Measurements from ENCODE around the gene SLC27A6. TPM values are rescaled to one million over a fixed set of nuclear protein-coding genes. Genes with fewer than 3 reads are reported as not detected.

SLC27A6 gene
- total and polyA plus RNA-seq, 2 donors from 2014 or later, result not detected

- intact Hi-C loops (cut with DNase I), result no loop called here
- no peak overlapping the region for H3K27ac ChIP-seq (ENCODE audit: low read depth in 2 of 2, low read length in 2 of 2)
- no peak overlapping the region for H3K4me3 ChIP-seq (ENCODE audit: low read length in 3 of 3)
- no peaks in the 10 kb centered on the region for H3K27me3 ChIP-seq (ENCODE audit: control insufficient read depth, insufficient read depth, low read length)
- no peaks in the 10 kb centered on the region for H3K4me1 ChIP-seq (ENCODE audit: control insufficient read depth in 2 of 3, insufficient read depth in 2 of 3, low read depth in 1 of 3, low read length in 3 of 3)
- no peak for FAIRE-seq
- peak in 1 of 5 donors; percentile 73 for DNase-seq
- H3K9ac ChIP-seq (ENCODE audit: low read length in 3 of 3), result no peak overlapping the region
- no peaks in the 10 kb centered on the region for H3K36me3 ChIP-seq (ENCODE audit: control insufficient read depth in 2 of 3, insufficient read depth in 3 of 3, low read length in 3 of 3)
- H3K9me3 ChIP-seq (ENCODE audit: control insufficient read depth in 2 of 3, insufficient read depth in 1 of 3, low read length in 3 of 3), result no peaks in the 10 kb centered on the region
- no peak for TF ChIP-seq CTCF (IDR thresholded peaks at IDR 0.05; ENCODE audit: borderline replicate concordance, extremely low read depth, insufficient read depth)
Observed at GRCh38 chr5:129049126-129049799, 84.0 kb downstream of the SLC27A6 start.

- Histone ChIP-seq H3K27me3 (ENCODE audit: control insufficient read depth, insufficient read depth, low read length) (no peaks in the 10 kb centered on the region), H3K4me3 (ENCODE audit: low read length in 3 of 3) (no peak overlapping the region), H3K9ac (ENCODE audit: low read length in 3 of 3) (no peak overlapping the region), H3K36me3 (ENCODE audit: control insufficient read depth in 2 of 3, insufficient read depth in 3 of 3, low read length in 3 of 3) (no peaks in the 10 kb centered on the region), H3K27ac (ENCODE audit: low read depth in 2 of 2, low read length in 2 of 2) (no peak overlapping the region), H3K4me1 (ENCODE audit: control insufficient read depth in 2 of 3, insufficient read depth in 2 of 3, low read depth in 1 of 3, low read length in 3 of 3) (no peaks in the 10 kb centered on the region), H3K9me3 (ENCODE audit: control insufficient read depth in 2 of 3, insufficient read depth in 1 of 3, low read length in 3 of 3) (no peaks in the 10 kb centered on the region)
- no peak for TF ChIP-seq CTCF (IDR thresholded peaks at IDR 0.05; ENCODE audit: borderline replicate concordance, extremely low read depth, insufficient read depth)
- FAIRE-seq, result no peak
- no peak for DNase-seq
- intact Hi-C loops (cut with DNase I), result no loop called here
Observed at GRCh38 chr5:129051283-129051682, 86.0 kb downstream of the SLC27A6 start.

GRCh38 chr5:129053438-129053837, 88.2 kb downstream of the SLC27A6 start:
- no peaks in the 10 kb centered on the region for H3K36me3 ChIP-seq (ENCODE audit: control insufficient read depth in 2 of 3, insufficient read depth in 3 of 3, low read length in 3 of 3)
- no peak for TF ChIP-seq CTCF (IDR thresholded peaks at IDR 0.05; ENCODE audit: borderline replicate concordance, extremely low read depth, insufficient read depth)
- no peaks in the 10 kb centered on the region for H3K4me1 ChIP-seq (ENCODE audit: control insufficient read depth in 2 of 3, insufficient read depth in 2 of 3, low read depth in 1 of 3, low read length in 3 of 3)
- H3K27ac ChIP-seq (ENCODE audit: low read depth in 2 of 2, low read length in 2 of 2), result no peak overlapping the region
- H3K4me3 ChIP-seq (ENCODE audit: low read length in 3 of 3), result no peak overlapping the region
- no peak overlapping the region for H3K9ac ChIP-seq (ENCODE audit: low read length in 3 of 3)
- no peak for DNase-seq
- no peak for FAIRE-seq
- intact Hi-C loops (cut with DNase I), result no loop called here
- no peaks in the 10 kb centered on the region for H3K27me3 ChIP-seq (ENCODE audit: control insufficient read depth, insufficient read depth, low read length)
- H3K9me3 ChIP-seq (ENCODE audit: control insufficient read depth in 2 of 3, insufficient read depth in 1 of 3, low read length in 3 of 3), result no peaks in the 10 kb centered on the region

- FAIRE-seq (no peak), DNase-seq (no peak)
- H3K9me3 ChIP-seq (ENCODE audit: control insufficient read depth in 2 of 3, insufficient read depth in 1 of 3, low read length in 3 of 3), result no peaks in the 10 kb centered on the region
- H3K9ac ChIP-seq (ENCODE audit: low read length in 3 of 3), result no peak overlapping the region
- no peak overlapping the region for H3K27ac ChIP-seq (ENCODE audit: low read depth in 2 of 2, low read length in 2 of 2)
- TF ChIP-seq CTCF (IDR thresholded peaks at IDR 0.05; ENCODE audit: borderline replicate concordance, extremely low read depth, insufficient read depth), result no peak
- no peaks in the 10 kb centered on the region for H3K4me1 ChIP-seq (ENCODE audit: control insufficient read depth in 2 of 3, insufficient read depth in 2 of 3, low read depth in 1 of 3, low read length in 3 of 3)
- no peak overlapping the region for H3K4me3 ChIP-seq (ENCODE audit: low read length in 3 of 3)
- intact Hi-C loops (cut with DNase I), result no loop called here
- no peaks in the 10 kb centered on the region for H3K27me3 ChIP-seq (ENCODE audit: control insufficient read depth, insufficient read depth, low read length)
- no peaks in the 10 kb centered on the region for H3K36me3 ChIP-seq (ENCODE audit: control insufficient read depth in 2 of 3, insufficient read depth in 3 of 3, low read length in 3 of 3)
Observed at GRCh38 chr5:129057329-129057728, 92.0 kb downstream of the SLC27A6 start.
